HG03520 (cell line): ENCODE results near the gene AHNAK2.
"Not testable (repeated sequence)": the region's sequence is repeated elsewhere in the genome, so short reads cannot be mapped to it uniquely, and the experiment has no call there.

Source experiments
- ATAC-seq: cut with Tn5 transposase; IDR thresholded peaks from one replicate; pipeline ENCODE4 v1.9.1; 2021; ENCODE audit warnings: mild to moderate bottlenecking, moderate library complexity; ENCODE audit not compliant: unreplicated experiment

Gene AHNAK2

DNA sequence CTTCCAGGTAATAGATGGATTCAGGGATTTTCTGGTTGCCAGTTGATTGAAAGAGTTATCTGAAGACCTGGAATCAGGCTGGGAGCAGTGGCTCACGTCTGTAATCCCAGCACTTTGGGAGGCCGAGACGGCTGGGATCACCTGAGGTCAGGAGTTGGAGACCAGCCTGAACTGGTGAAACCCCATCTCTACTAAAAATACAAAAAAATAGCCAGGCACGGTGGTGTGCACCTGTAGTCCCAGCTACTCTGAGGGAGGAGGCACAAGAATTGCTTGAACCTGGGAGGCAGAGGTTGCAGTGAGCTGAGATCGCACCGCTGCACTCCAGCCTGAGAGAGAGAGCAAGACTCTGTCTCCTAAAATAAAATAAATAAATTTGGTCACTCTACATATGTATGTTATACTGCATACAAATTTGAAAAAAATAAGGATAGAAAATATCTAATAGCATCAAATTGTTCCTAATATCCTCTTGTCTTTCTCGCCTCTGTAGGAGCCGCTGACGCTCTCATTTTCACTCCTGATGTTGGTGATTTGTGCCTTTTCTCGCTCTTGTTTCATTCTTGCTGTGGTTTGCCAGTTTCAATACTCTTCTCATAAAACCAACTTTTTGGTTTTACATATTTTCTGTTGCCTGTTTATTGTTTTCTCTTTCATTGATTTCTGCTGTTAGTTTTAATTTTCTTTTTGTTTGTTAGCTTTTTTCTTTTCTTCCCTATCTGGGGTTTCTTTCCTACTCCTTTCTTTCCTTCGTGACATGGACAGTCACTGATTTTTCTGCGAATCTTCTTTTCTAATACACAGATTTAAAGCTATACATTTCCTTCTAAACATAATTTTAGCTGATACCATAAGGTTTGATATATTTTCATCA is 77.3 kb downstream of the AHNAK2 start:
- ATAC-seq: no peak

DNA sequence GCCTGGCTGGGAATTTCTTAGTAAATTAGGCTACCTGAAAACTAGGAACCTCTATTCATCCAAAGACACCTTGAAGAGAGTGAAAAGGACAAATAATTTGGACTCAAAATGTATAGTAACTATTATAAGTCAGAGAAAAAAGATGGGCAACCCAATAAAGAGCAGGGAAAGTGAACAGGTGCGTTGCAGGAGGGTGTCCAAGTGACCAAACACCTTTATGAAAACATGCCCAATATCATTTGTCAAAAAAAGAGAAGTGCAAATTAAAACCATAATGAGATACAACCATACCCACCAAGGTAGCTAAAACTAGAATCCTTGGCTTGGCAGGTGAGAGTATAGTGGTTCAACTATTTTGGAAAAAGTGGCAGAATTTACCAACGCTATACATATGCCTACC is 78.4 kb downstream of the AHNAK2 start:
- no peak for ATAC-seq

DNA sequence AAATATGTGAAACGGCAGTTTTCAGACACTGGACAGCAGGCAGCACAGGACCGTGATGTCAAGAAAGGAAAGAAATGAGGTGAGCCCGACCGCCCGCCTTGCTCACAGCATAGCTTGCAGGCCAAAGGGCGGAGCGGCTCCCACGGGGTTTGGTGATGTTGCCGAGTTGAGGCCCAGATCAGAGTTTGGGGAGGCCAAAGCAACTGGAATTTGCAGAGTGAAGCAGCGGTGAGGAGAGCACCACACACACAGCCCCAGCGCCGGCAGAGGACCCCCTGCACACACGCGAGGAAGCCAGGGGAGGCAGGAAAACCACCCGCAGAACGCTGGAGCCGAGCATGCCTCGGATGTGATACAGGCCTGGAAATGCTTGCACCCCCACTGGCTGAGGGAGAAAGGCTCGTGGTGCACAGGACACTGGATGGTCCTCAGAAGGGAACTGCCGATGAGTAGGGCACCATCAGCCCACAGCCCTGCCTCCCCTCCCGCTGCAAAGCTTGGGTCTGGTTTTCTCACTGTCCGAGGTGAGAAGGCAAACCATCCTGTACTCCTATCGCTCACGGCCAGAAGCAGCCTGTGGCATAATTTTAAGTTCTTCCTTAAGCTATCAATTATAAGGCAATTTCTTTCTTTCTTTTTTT is 79.2 kb downstream of the AHNAK2 start:
- no peak for ATAC-seq

- no peak for ATAC-seq
Measured at GRCh38 chr14:104898195-104898558, 80.0 kb downstream of the AHNAK2 start.

GRCh38 chr14:104897330-104898194 is 80.6 kb downstream of the AHNAK2 start:
- no peak for ATAC-seq

GRCh38 chr14:104895786-104896661 is 82.2 kb downstream of the AHNAK2 start:
- no peak for ATAC-seq

DNA sequence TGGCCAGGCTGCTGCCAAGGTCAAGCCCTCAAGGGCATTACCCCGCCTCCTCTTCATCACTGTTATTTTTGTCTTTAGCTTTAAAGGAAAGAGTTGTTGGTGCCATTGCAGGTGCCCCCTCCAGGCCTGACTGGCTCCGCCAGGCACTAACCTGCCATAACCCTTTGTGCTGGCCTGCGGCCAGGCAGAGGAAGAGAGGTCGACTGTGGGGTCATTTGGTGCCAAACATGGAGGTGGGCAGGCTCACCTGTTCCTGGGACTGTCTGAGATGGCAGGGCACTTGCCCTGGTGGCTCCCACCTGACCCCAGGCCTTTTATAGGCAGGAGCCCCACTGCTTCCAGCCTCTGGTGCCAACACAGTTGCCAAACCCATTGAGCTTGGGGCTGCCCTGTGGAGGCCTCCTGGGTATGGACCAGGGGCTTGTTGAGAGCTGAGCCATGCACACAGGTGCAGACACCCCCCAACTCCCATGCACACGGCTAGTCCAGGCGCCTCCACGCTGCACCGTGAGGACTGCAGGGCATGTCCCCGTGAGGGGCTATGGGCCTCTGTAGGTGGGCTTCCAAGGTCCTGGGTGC is 82.9 kb downstream of the AHNAK2 start:
- ATAC-seq: no peak

GRCh38 chr14:104894331-104895206 is 83.6 kb downstream of the AHNAK2 start:
- no peak for ATAC-seq

- ATAC-seq: no peak
Measured at GRCh38 chr14:104893435-104894207, 84.6 kb downstream of the AHNAK2 start.

DNA sequence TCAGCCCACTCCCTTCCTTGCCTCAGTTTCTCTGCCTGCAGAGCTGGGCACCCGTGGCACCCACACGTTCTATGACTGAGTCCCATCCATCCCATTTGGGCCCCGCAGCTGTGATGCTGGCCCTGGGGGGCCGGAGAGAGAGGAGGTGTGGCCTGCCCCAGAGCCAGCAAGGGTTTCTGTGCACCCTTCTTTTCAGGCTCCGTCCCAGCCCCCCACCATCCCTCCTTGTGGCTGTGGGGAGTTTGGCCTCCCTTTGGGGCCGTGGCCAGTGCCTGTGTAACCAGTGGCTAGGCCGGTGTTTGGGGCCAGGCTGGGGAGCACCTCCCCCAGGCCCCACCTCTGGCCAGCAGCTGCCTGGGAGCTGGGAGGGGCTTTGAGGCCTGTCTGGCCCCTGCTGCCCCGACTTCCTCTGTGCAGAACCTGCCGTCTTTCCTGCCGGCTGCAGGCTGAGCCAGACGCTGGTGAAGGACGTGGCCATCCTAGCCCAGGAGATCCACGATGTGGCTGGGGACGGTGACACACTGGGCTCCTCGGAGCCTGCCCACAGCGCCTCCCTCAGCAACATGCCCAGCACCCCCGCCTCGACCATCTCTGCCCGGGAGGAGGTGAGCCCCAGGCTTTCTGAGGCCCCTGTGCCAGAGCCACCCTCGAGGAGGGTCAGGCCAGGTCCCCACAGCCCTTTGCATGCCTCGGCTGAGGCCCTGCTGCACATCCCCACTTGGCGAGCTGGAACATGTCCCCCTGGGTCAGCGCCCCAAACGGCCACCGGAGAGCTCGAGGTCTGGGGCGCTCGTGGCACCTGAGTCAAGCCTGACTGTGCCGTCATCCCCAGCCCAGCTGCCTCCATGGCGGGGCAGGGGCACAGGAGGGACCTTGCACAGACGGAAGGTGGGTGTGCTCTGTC is 85.4 kb downstream of the AHNAK2 start:
- no peak for ATAC-seq

GRCh38 chr14:104891664-104892530 is 86.3 kb downstream of the AHNAK2 start:
- no peak for ATAC-seq

DNA sequence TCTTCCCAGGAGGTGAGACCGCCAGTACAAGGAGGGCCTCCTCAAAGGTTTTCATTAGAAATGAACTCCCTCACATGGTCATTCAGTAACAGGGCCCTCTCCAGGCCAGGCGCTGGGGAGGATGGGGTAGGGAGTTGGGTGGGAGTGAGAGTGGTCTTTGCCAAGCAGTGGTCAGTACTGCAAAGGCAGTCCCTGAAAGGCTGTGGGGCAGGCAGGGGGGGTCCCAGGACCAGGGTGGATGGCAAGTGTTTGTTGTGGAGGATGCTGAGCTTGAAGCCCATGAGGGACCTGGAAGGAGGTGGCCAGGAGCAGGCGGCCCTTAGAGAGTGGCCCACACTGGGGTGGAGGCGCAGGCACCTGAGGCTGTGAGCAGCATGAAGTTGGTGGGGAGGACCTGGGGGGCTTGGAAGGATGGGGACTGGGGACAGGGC is 87.0 kb downstream of the AHNAK2 start:
- no peak for ATAC-seq

DNA sequence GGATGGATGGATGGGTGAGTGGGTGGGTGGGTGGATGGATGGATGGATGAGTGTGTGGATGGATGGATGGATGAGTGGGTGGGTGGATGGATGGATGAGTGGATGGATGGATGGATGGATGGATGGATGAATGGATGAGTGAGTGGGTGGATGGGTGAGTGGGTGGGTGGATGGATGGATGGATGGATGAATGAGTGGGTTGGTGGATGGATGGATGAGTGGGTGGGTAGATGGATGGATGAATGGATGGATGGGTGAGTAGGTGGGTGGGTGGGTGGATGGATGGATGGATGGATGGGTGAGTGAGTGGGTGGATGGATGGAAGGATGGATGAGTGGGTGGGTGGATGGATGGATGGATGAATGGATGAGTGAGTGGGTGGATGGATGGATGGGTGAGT is 87.9 kb downstream of the AHNAK2 start:
- ATAC-seq: not testable (repeated sequence)

- ATAC-seq: no peak
Measured at GRCh38 chr14:104889375-104889757, 88.8 kb downstream of the AHNAK2 start.

- ATAC-seq: no peak
Measured at GRCh38 chr14:104888489-104889374, 89.4 kb downstream of the AHNAK2 start.
